OCI-LY1 (cell line): ENCODE measurements around the gene DNM2.

Experiments
- H2AFZ ChIP-seq: fragments of 200-600 bp; sonication (generic), shearing (Covaris generic); 2 replicates; pipeline ENCODE4 v1.6.0; 2014; ENCODE audit warnings: antibody characterized with exemption, mild to moderate bottlenecking, low read length
- H3F3A ChIP-seq: fragments of 200-600 bp; sonication (generic), shearing (Covaris generic); 2 replicates; pipeline ENCODE4 v1.6.0; 2014; ENCODE audit warnings: mild to moderate bottlenecking, antibody characterized with exemption, low read length, moderate library complexity; ENCODE audit not compliant: insufficient read depth
- H3K27ac ChIP-seq: fragments of 200-600 bp; sonication (generic); 2 replicates; pipeline ENCODE4 v1.5.1; 2014; ENCODE audit warnings: low read length, mixed run types, mild to moderate bottlenecking, low read depth; ENCODE audit not compliant: poor library complexity, severe bottlenecking
- H3K27me3 ChIP-seq: fragments of 200-600 bp; sonication (generic); 2 replicates; pipeline ENCODE4 v1.6.0; 2014; ENCODE audit warnings: antibody characterized with exemption, mild to moderate bottlenecking, low read length, moderate library complexity; ENCODE audit not compliant: insufficient read depth
- H3K36me3 ChIP-seq: fragments of 200-600 bp; sonication (generic); 2 replicates; pipeline ENCODE4 v1.6.1; 2014; ENCODE audit warnings: mild to moderate bottlenecking, antibody characterized with exemption, low read length, moderate library complexity, mixed read lengths; ENCODE audit not compliant: insufficient read depth
- H3K4me1 ChIP-seq: fragments of 200-600 bp; sonication (generic); 2 replicates; pipeline ENCODE4 v1.5.1; 2014; ENCODE audit warnings: mild to moderate bottlenecking, low read length, moderate library complexity; ENCODE audit not compliant: insufficient read depth, severe bottlenecking
- H3K4me2 ChIP-seq: fragments of 200-600 bp; sonication (generic), shearing (Covaris generic); 2 replicates; pipeline ENCODE4 v1.6.1; 2014; ENCODE audit warnings: low read length
- H3K4me3 ChIP-seq: fragments of 200-600 bp; sonication (generic); 2 replicates; pipeline ENCODE4 v1.5.1; 2014; ENCODE audit warnings: low read length, low read depth, mild to moderate bottlenecking, mixed read lengths; ENCODE audit not compliant: poor library complexity, severe bottlenecking
- H3K79me2 ChIP-seq: fragments of 200-600 bp; shearing (Covaris generic); 2 replicates; pipeline ENCODE4 v1.6.1; 2016; ENCODE audit warnings: mixed run types, low read length, mixed read lengths; ENCODE audit not compliant: insufficient read depth
- H3K9ac ChIP-seq: fragments of 200-600 bp; sonication (generic), shearing (Covaris generic); 2 replicates; pipeline ENCODE4 v1.6.1; 2014; ENCODE audit warnings: mild to moderate bottlenecking, low read length, mixed read lengths
- H3K9me2 ChIP-seq: fragments of 200-600 bp; sonication (generic), shearing (Covaris generic); 2 replicates; pipeline ENCODE4 v1.6.1; 2014; ENCODE audit warnings: low read depth, mild to moderate bottlenecking, low read length, mixed read lengths
- H3K9me3 ChIP-seq: fragments of 200-600 bp; shearing (Covaris generic); 2 replicates; pipeline ENCODE4 v1.6.1; 2014; ENCODE audit warnings: low read length, mixed read lengths
- H4K20me1 ChIP-seq: fragments of 200-600 bp; sonication (generic), shearing (Covaris generic); 2 replicates; pipeline ENCODE4 v1.6.0; 2016; ENCODE audit warnings: mild to moderate bottlenecking, low read length; ENCODE audit not compliant: insufficient read depth
- EZH2 ChIP-seq: fragments of 200-600 bp; sonication (generic), shearing (Covaris generic); IDR thresholded peaks from 2 replicates; pipeline ENCODE4 v1.8.0; 2017; ENCODE audit warnings: borderline replicate concordance, mixed run types, mild to moderate bottlenecking, antibody characterized with exemption, low read length, moderate library complexity, mixed read lengths
- TF ChIP-seq, protein P1 (sequence below): fragments of 200-600 bp; sonication (generic), shearing (Covaris generic); IDR thresholded peaks from 2 replicates; pipeline ENCODE4 v1.5.1; 2017; ENCODE audit warnings: mild to moderate bottlenecking, antibody characterized with exemption, low read length, moderate library complexity, mixed read lengths

DNM2 gene

GRCh38 chr19:10686661-10687517, 31.0 kb upstream of the DNM2 start:
- Histone ChIP-seq H3K27me3 (no peaks in the 10 kb centered on the region), H3K9me3 (no peaks in the 10 kb centered on the region), H3K4me3 (no peak overlapping the region), H3K4me1 (no peaks in the 10 kb centered on the region), H2AFZ (no peak overlapping the region), H3F3A (no peaks in the 10 kb centered on the region), H4K20me1 (no peaks in the 10 kb centered on the region), H3K36me3 (peaks cover 99% of the 10 kb centered on the region), H3K27ac (no peak overlapping the region), H3K4me2 (no peak overlapping the region), H3K79me2 (no peaks in the 10 kb centered on the region), H3K9me2 (no peaks in the 10 kb centered on the region), H3K9ac (no peak overlapping the region)
- TF ChIP-seq, protein P1, sequence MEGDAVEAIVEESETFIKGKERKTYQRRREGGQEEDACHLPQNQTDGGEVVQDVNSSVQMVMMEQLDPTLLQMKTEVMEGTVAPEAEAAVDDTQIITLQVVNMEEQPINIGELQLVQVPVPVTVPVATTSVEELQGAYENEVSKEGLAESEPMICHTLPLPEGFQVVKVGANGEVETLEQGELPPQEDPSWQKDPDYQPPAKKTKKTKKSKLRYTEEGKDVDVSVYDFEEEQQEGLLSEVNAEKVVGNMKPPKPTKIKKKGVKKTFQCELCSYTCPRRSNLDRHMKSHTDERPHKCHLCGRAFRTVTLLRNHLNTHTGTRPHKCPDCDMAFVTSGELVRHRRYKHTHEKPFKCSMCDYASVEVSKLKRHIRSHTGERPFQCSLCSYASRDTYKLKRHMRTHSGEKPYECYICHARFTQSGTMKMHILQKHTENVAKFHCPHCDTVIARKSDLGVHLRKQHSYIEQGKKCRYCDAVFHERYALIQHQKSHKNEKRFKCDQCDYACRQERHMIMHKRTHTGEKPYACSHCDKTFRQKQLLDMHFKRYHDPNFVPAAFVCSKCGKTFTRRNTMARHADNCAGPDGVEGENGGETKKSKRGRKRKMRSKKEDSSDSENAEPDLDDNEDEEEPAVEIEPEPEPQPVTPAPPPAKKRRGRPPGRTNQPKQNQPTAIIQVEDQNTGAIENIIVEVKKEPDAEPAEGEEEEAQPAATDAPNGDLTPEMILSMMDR, result no peak
- no peak for TF ChIP-seq EZH2

DNA sequence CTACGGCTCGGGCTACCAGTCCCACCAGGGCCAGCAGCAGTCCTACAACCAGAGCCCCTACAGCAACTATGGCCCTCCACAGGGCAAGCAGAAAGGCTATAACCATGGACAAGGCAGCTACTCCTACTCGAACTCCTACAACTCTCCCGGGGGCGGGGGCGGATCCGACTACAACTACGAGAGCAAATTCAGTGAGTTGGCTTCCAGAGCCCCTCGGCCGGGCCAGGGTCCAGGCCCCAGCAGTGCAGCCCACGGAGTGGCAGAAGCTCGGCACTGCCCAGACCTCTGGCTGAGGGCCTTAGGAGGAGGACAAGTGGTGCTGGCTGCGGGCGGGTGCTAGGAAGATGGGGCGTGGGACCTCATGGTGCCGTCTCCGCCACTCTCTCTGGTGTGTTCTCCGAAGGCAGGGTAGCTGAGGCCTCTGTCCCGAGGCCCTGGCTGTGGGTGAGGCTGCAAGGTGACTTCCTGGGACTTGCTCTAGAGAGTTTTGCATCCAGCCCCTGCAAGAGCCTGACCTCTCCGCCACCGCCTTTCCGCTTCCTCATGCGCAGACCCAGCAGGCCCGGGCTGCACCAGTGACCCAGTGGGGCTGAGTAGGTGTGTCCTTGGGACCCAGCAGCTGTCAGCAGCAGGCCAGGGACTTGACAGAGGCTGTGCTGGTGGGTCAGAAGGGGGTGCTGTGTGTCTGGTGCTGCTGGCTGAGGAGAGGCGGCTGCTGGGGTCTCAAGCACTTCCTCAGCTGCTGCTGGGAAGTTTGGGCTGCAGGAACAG, 30.2 kb upstream of the DNM2 start:
- no peak overlapping the region for H3K27ac ChIP-seq
- H4K20me1 ChIP-seq, result no peaks in the 10 kb centered on the region
- no peaks in the 10 kb centered on the region for H3K4me1 ChIP-seq
- H3K4me2 ChIP-seq, result no peak overlapping the region
- H3K9me2 ChIP-seq, result no peaks in the 10 kb centered on the region
- peaks cover 99% of the 10 kb centered on the region for H3K36me3 ChIP-seq
- TF ChIP-seq, protein P1, result no peak
- no peak for TF ChIP-seq EZH2
- H3K9me3 ChIP-seq, result no peaks in the 10 kb centered on the region
- H3K9ac ChIP-seq, result no peak overlapping the region
- H3K79me2 ChIP-seq, result no peaks in the 10 kb centered on the region
- no peak overlapping the region for H3K4me3 ChIP-seq
- H3F3A ChIP-seq, result 0 out of 2 replicates have a peak, but pooled peaks cover 2% of the 10 kb centered on the region
- H2AFZ ChIP-seq, result no peak overlapping the region
- no peaks in the 10 kb centered on the region for H3K27me3 ChIP-seq

GRCh38 chr19:10688545-10689280, 29.2 kb upstream of the DNM2 start:
- H2AFZ ChIP-seq, result no peak overlapping the region
- TF ChIP-seq, protein P1, result no peak
- TF ChIP-seq EZH2, result no peak
- peaks cover 91% of the 10 kb centered on the region for H3K36me3 ChIP-seq
- no peaks in the 10 kb centered on the region for H3K27me3 ChIP-seq
- no peak overlapping the region for H3K27ac ChIP-seq
- 0 out of 2 replicates have a peak, but pooled peaks cover 5% of the 10 kb centered on the region for H3F3A ChIP-seq
- no peaks in the 10 kb centered on the region for H4K20me1 ChIP-seq
- no peaks in the 10 kb centered on the region for H3K79me2 ChIP-seq
- H3K9me3 ChIP-seq, result no peaks in the 10 kb centered on the region
- no peaks in the 10 kb centered on the region for H3K9me2 ChIP-seq
- no peaks in the 10 kb centered on the region for H3K4me1 ChIP-seq
- no peak overlapping the region for H3K4me2 ChIP-seq
- H3K4me3 ChIP-seq, result no peak overlapping the region
- H3K9ac ChIP-seq, result no peak overlapping the region
